DMS114 treated with DMSO at 0.1 percent for 48 hours (cell line): ENCODE measurements around the gene PTPA.
"Not testable (repeated sequence)": the region's sequence is repeated elsewhere in the genome, so short reads cannot be mapped to it uniquely, and the experiment has no call there.

ENCODE experiments used
- DNase-seq: peaks from one replicate; lab custom pipeline; 2025; ENCODE audit not compliant: unreplicated experiment; lab: John Stamatoyannopoulos, UW

The PTPA gene

GRCh38 chr9:129197045-129197444 is 85.8 kb downstream of the PTPA start:
- not testable (repeated sequence) for DNase-seq

DNA sequence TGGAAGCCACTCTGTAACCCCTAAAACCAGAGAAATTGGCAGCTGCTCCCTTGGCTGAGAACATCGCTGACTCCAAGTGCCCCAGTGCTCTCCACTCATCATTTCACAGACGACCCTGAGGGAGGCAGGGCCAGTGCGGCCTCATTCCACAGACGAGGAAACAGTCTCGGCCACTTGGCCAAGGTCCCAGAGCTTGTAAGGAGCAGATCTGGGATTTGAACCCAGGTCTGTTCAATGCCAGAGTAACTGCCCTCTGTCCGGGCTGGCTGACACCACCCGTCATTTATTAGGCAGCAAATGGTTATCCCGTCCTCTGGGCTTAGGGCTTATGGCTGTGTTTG is 86.7 kb downstream of the PTPA start:
- no peak for DNase-seq
